ENCODE data around the gene ACSS1.

- TF ChIP-seq YY1 (IDR thresholded peaks at IDR 0.05; ENCODE audit: insufficient read depth, insufficient read length) (no peak), ZNF274 (IDR thresholded peaks at IDR 0.05; ENCODE audit: low read depth, low read length) (no peak), SUZ12 (IDR thresholded peaks at IDR 0.05; ENCODE audit: extremely low read depth, insufficient read depth, insufficient read length) (no peak)
Measured at GRCh38 chr20:25031241-25031640, 26.7 kb downstream of the ACSS1 start.
